PC-9 (cell line): ENCODE data around the gene STOML1.

Source experiments
- CTCF ChIP-seq: fragments of 200-600 bp; sonication (generic); conservative IDR thresholded peaks from 2 replicates; pipeline ENCODE4 v1.6.1; 2017; ENCODE audit warnings: mixed run types, antibody characterized with exemption, mild to moderate bottlenecking, moderate library complexity
- EZH2 ChIP-seq: fragments of 200-600 bp; sonication (generic); IDR thresholded peaks from 2 replicates; pipeline ENCODE4 v1.8.0; 2017; ENCODE audit warnings: antibody characterized with exemption, low read depth

GRCh38 chr15:73950831-73951561 is 41.1 kb downstream of the STOML1 start:
- TF ChIP-seq EZH2 (no peak), CTCF (peak; percentile 54)
